IMR-90 (cell line): Measurements from ENCODE around the gene FFAR1. TPM values are rescaled to one million over a fixed set of nuclear protein-coding genes. Genes with fewer than 3 reads are reported as not detected.

Experiments
- ATAC-seq: fragments of 200-7000 bp; cut with Tn5 transposase; 2 replicates; pipeline ENCODE4 v1.9.1; 2020; ENCODE audit warnings: low read depth, mild to moderate bottlenecking, moderate library complexity
- BruUV-seq: library from RNA; stranded (reverse); fragments of 400-500 nt; replicated peaks from 2 replicates; lab custom pipeline; 2021; lab: Mats Ljungman, UMichigan
- CTCF ChIA-PET: fragments of 300-600 bp; formaldehyde crosslinking; extraction: SDS; loops from one replicate; lab custom pipeline; 2021; ENCODE audit warnings: antibody characterized with exemption; lab: Yijun Ruan, JAX
- POLR2A ChIA-PET: fragments of 300-600 bp; sonication (Branson Sonifier 250); formaldehyde crosslinking; loops from one replicate; lab custom pipeline; 2022; ENCODE audit warnings: antibody characterized with exemption; ENCODE audit not compliant: unreplicated experiment; lab: Charles Lee
- DNase-seq: peaks from one replicate; pipeline ENCODE4 v3.0.0; 2013
- H2AFZ ChIP-seq: replicated peaks from 2 replicates; pipeline ENCODE3; 2013; ENCODE audit warnings: low read length, mild to moderate bottlenecking; ENCODE audit not compliant: poor library complexity
- H2AK5ac ChIP-seq: 2 replicates; pipeline ENCODE4 v1.6.1; 2013; ENCODE audit warnings: low read depth, low read length, inconsistent platforms
- H2AK9ac ChIP-seq: replicated peaks from 2 replicates; pipeline ENCODE3; 2013; ENCODE audit warnings: mild to moderate bottlenecking, low read depth, low read length, moderate library complexity; ENCODE audit not compliant: poor library complexity
- H2BK120ac ChIP-seq: 2 replicates; pipeline ENCODE4 v1.6.1; 2013; ENCODE audit warnings: low read depth, low read length, inconsistent platforms
- H2BK15ac ChIP-seq: 3 replicates; pipeline ENCODE4 v1.6.1; 2013; ENCODE audit warnings: low read depth, low read length, inconsistent platforms
- H2BK20ac ChIP-seq: 2 replicates; pipeline ENCODE4 v1.6.1; 2013; ENCODE audit warnings: low read depth, mild to moderate bottlenecking, inconsistent platforms, low read length, moderate library complexity
- H2BK5ac ChIP-seq: 2 replicates; pipeline ENCODE4 v1.6.1; 2013; ENCODE audit warnings: mild to moderate bottlenecking, low read depth, low read length, inconsistent platforms; ENCODE audit not compliant: poor library complexity, severe bottlenecking
- H3K14ac ChIP-seq: replicated peaks from 2 replicates; pipeline ENCODE4 v1.6.1; 2013; ENCODE audit warnings: low read depth, low read length, inconsistent platforms
- H3K18ac ChIP-seq: 2 replicates; pipeline ENCODE4 v1.6.1; 2013; ENCODE audit warnings: low read depth, low read length, control low read depth
- H3K23ac ChIP-seq: 2 replicates; pipeline ENCODE4 v1.6.1; 2013; ENCODE audit warnings: low read depth, low read length, inconsistent platforms
- H3K27ac ChIP-seq: 2 replicates; pipeline ENCODE4 v1.5.1; 2013; ENCODE audit warnings: mild to moderate bottlenecking, control low read depth, low read length; ENCODE audit not compliant: insufficient read depth
- H3K27me3 ChIP-seq: 2 replicates; pipeline ENCODE4 v1.6.1; 2013; ENCODE audit warnings: low read length; ENCODE audit not compliant: control insufficient read depth, insufficient read depth
- H3K36me3 ChIP-seq: 2 replicates; pipeline ENCODE4 v1.6.1; 2013; ENCODE audit warnings: low read length, mixed read lengths; ENCODE audit not compliant: control insufficient read depth, insufficient read depth
- H3K4ac ChIP-seq: 2 replicates; pipeline ENCODE4 v1.6.1; 2013; ENCODE audit warnings: low read depth, low read length, inconsistent platforms
- H3K4me1 ChIP-seq: 2 replicates; pipeline ENCODE4 v1.6.1; 2013; ENCODE audit warnings: low read length, mixed read lengths; ENCODE audit not compliant: control insufficient read depth, insufficient read depth
- H3K4me2 ChIP-seq: 2 replicates; pipeline ENCODE4 v1.6.1; 2013; ENCODE audit warnings: low read depth, mild to moderate bottlenecking, control low read depth, low read length, moderate library complexity
- H3K4me3 ChIP-seq: 2 replicates; pipeline ENCODE4 v1.5.1; 2013; ENCODE audit warnings: low read depth, mild to moderate bottlenecking, control low read depth, low read length, moderate library complexity; ENCODE audit not compliant: insufficient read depth
- H3K56ac ChIP-seq: 2 replicates; pipeline ENCODE4 v1.6.1; 2013; ENCODE audit warnings: low read length, inconsistent platforms; ENCODE audit not compliant: insufficient read depth; ENCODE audit errors: extremely low read depth
- H3K79me1 ChIP-seq, 2 experiments: 2 replicates each; pipeline ENCODE4 v1.6.1; 2013; ENCODE audit warnings: low read length in 2 of 2, inconsistent platforms in 1 of 2, low read depth in 1 of 2
- H3K9ac ChIP-seq: 2 replicates; pipeline ENCODE4 v1.6.1; 2013; ENCODE audit warnings: low read depth, low read length, control low read depth
- H3K9me1 ChIP-seq: 2 replicates; pipeline ENCODE4 v1.6.1; 2013; ENCODE audit warnings: low read length, inconsistent platforms; ENCODE audit not compliant: insufficient read depth
- H3K9me3 ChIP-seq: 2 replicates; pipeline ENCODE4 v1.6.1; 2013; ENCODE audit warnings: low read length; ENCODE audit not compliant: control insufficient read depth, insufficient read depth
- H4K20me1 ChIP-seq: 2 replicates; pipeline ENCODE4 v1.6.1; 2013; ENCODE audit warnings: low read length, inconsistent platforms; ENCODE audit not compliant: insufficient read depth
- H4K5ac ChIP-seq: 2 replicates; pipeline ENCODE4 v1.6.1; 2013; ENCODE audit warnings: mild to moderate bottlenecking, low read depth, low read length, control low read depth
- H4K8ac ChIP-seq, 2 experiments: 2 replicates each; pipeline ENCODE4 v1.6.1; 2013; ENCODE audit warnings: low read depth in 2 of 2, low read length in 2 of 2, control low read depth in 1 of 2, inconsistent platforms in 1 of 2
- H4K91ac ChIP-seq: 2 replicates; pipeline ENCODE4 v1.6.1; 2013; ENCODE audit warnings: low read depth, low read length, inconsistent platforms; ENCODE audit not compliant: insufficient read depth
- CEBPB ChIP-seq: IDR thresholded peaks from 2 replicates; pipeline ENCODE4 v1.6.1; 2012; ENCODE audit warnings: low read depth, low read length, improper control_type of control experiment
- CHD1 ChIP-seq: IDR thresholded peaks from 2 replicates; pipeline ENCODE4 v1.6.1; 2012; ENCODE audit warnings: low read depth, low read length, improper control_type of control experiment
- FOS ChIP-seq: fragments of 150-350 bp; IDR thresholded peaks from 2 replicates; pipeline ENCODE4 v1.6.1; 2016; ENCODE audit warnings: low read depth, low read length
- NFE2L2 ChIP-seq: fragments of 150-350 bp; IDR thresholded peaks from 2 replicates; pipeline ENCODE4 v1.6.1; 2016; ENCODE audit warnings: low read depth, mild to moderate bottlenecking, low read length
- POLR2A ChIP-seq: IDR thresholded peaks from 2 replicates; pipeline ENCODE4 v1.6.1; 2012; ENCODE audit warnings: mild to moderate bottlenecking, low read depth, low read length
- WGBS, 2 experiments: methylation state at CpG; one replicate each; pipeline versions ENCODE4 v1.1.5 to v1.1.7; 2013; ENCODE audit warnings: missing lambda C conversion rate in 2 of 2; ENCODE audit not compliant: insufficient read length in 1 of 2; ENCODE audit errors: extremely low coverage in 2 of 2; 5-methylcytosine and 5-hydroxymethylcytosine counted together
- dilution Hi-C: fragments of 300-500 bp; cut with HindIII; formaldehyde crosslinking; loops from one replicate; pipeline ENCODE4 v1.14.3; 2018; ENCODE audit warnings: low sequenced_read_pairs; ENCODE audit not compliant: unreplicated experiment
- in situ Hi-C: fragments of 300-500 bp; cut with MboI; formaldehyde crosslinking; loops from 3 replicates; pipeline ENCODE4 v1.14.3; 2019; ENCODE audit warnings: low sequenced_read_pairs, inconsistent platforms, mixed read lengths
- intact Hi-C: fragments of 100-400 bp; cut with micrococcal nuclease; formaldehyde crosslinking; loops from 2 replicates; pipeline ENCODE4 v1.10.0; 2022
- polyA plus RNA-seq, 3 experiments: library from polyadenylated mRNA; depleted of rRNA; stranded (reverse); fragments of >200 nt; gene quantifications; 2 replicates each; pipeline ENCODE4 v1.2.3, GENCODE V29; 2012; ENCODE audit warnings: low replicate concordance in 1 of 3
- total RNA-seq: library from RNA; depleted of rRNA; stranded (reverse); fragments of >200 nt; gene quantifications from 2 replicates; pipeline ENCODE4 v1.2.3, GENCODE V29; 2012
- TF ChIP-seq, protein P1 (sequence below): conservative IDR thresholded peaks from 2 replicates; pipeline ENCODE4 v1.5.1; 2012; ENCODE audit warnings: mild to moderate bottlenecking, low read depth, low read length, improper control_type of control experiment

FFAR1 gene
- total and polyA plus RNA-seq, 2 of the 4 experiments (the other 2 are of a cell fraction) = not detected

GRCh38 chr19:35375505-35376307 lies 28.0 kb downstream of the FFAR1 start:
- BruUV-seq = no TSS peak
- POLR2A ChIA-PET = no interaction called here

More at GRCh38 chr19:35375505-35376307, 28.0 kb downstream of the FFAR1 start:
- H4K91ac ChIP-seq = no peak overlapping the region
- H3K4me3 ChIP-seq = no peak overlapping the region
- H2BK20ac ChIP-seq = no peak overlapping the region
- H3K56ac ChIP-seq = no peak overlapping the region
- no peak overlapping the region for H3K27ac ChIP-seq
- H2BK15ac ChIP-seq = no peak overlapping the region
- H2AK9ac ChIP-seq = no peak overlapping the region
- H2AFZ ChIP-seq = no peak overlapping the region
- TF ChIP-seq CHD1 = no peak
- TF ChIP-seq CEBPB = no peak
- no peak for TF ChIP-seq NFE2L2
- TF ChIP-seq, protein P1, sequence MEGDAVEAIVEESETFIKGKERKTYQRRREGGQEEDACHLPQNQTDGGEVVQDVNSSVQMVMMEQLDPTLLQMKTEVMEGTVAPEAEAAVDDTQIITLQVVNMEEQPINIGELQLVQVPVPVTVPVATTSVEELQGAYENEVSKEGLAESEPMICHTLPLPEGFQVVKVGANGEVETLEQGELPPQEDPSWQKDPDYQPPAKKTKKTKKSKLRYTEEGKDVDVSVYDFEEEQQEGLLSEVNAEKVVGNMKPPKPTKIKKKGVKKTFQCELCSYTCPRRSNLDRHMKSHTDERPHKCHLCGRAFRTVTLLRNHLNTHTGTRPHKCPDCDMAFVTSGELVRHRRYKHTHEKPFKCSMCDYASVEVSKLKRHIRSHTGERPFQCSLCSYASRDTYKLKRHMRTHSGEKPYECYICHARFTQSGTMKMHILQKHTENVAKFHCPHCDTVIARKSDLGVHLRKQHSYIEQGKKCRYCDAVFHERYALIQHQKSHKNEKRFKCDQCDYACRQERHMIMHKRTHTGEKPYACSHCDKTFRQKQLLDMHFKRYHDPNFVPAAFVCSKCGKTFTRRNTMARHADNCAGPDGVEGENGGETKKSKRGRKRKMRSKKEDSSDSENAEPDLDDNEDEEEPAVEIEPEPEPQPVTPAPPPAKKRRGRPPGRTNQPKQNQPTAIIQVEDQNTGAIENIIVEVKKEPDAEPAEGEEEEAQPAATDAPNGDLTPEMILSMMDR = no peak
- no peak for TF ChIP-seq POLR2A
- TF ChIP-seq FOS = no peak
- H3K14ac ChIP-seq = no peak overlapping the region
- intact Hi-C loops (no loop called here), dilution Hi-C loops (no loop called here), in situ Hi-C loops (no loop called here)
- no peak overlapping the region for H2BK120ac ChIP-seq
- WGBS, 2 experiments = 58% methylated on average over 2 of the region's 12 CpGs; no CpG with 5 or more reads in 1 of the 2 experiments
- H4K8ac ChIP-seq = no peak overlapping the region
- no peak overlapping the region for H3K23ac ChIP-seq
- no peaks in the 10 kb centered on the region for H3K4me1 ChIP-seq
- CTCF ChIA-PET = no interaction called here
- H3K9me1 ChIP-seq = no peaks in the 10 kb centered on the region
- no peak overlapping the region for H3K4me2 ChIP-seq
- H3K18ac ChIP-seq = no peak overlapping the region
- no peak for DNase-seq
- no peak overlapping the region for H3K9ac ChIP-seq
- peaks cover under 1% of the 10 kb centered on the region; the same call in 1 of the 2 replicates for H3K27me3 ChIP-seq
- no peak overlapping the region for H3K4ac ChIP-seq
- H3K79me1 ChIP-seq = no peaks in the 10 kb centered on the region
- no peak for ATAC-seq
- no peak overlapping the region for H2AK5ac ChIP-seq
- no peaks in the 10 kb centered on the region for H3K9me3 ChIP-seq
- no peak overlapping the region for H2BK5ac ChIP-seq
- no peaks in the 10 kb centered on the region for H3K36me3 ChIP-seq
- H4K20me1 ChIP-seq = no peaks in the 10 kb centered on the region
- H4K5ac ChIP-seq = no peak overlapping the region
